Fibroblast of pulmonary artery (primary cell): ENCODE measurements around the gene CLEC4C.

ENCODE experiments used
- DNase-seq: peaks from one replicate; pipeline ENCODE4 v3.0.0-alpha.2; 2010; ENCODE audit warnings: low read depth
- H3K4me3 ChIP-seq: replicated peaks from 2 replicates; pipeline ENCODE4 v1.5.1; 2011; ENCODE audit warnings: low read depth, mild to moderate bottlenecking, control low read depth, low read length, moderate library complexity
- TF ChIP-seq, protein P1 (sequence below): IDR thresholded peaks from 2 replicates; pipeline ENCODE4 v1.5.1; 2011; ENCODE audit warnings: mild to moderate bottlenecking, control low read depth, low read length, inconsistent platforms; ENCODE audit errors: missing control alignments

The CLEC4C gene

DNA sequence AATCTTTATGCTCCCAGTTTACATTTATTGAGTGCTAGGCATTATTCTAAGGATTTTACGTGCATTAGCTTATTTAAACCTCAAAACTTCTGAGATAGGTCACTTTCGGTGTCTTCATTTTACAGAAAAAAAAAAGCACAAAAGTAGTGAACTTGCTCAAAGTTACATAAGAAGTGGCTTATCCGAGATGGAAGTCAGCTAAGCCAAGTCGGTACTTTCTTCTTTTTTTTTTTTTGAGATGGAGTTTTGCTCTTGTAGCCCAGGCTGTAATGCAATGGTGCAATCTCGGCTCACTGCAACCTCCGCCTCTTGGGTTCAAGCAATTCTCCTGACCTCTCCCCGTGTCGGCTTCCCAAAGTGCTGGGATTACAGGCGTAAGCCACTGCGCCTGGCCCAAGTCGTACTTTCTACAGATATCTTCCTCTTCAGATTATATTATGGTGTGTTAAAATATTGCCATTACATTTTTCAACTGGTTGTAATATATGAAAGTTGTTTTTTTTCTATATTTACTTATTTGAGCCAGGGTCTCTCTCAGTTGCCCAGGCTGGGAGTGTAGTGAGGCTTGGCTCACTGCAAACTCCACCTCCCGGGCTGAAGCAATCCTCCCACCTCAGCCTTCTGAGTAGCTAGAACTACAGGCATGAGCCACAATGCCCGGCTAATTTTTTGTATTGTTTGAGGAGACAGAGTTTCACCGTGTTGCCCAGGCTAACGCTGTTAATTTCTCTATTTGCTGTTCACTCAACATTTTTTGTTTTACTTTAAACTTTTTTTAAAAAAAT lies 27.0 kb downstream of the CLEC4C start:
- DNase-seq = no peak
- TF ChIP-seq, protein P1, sequence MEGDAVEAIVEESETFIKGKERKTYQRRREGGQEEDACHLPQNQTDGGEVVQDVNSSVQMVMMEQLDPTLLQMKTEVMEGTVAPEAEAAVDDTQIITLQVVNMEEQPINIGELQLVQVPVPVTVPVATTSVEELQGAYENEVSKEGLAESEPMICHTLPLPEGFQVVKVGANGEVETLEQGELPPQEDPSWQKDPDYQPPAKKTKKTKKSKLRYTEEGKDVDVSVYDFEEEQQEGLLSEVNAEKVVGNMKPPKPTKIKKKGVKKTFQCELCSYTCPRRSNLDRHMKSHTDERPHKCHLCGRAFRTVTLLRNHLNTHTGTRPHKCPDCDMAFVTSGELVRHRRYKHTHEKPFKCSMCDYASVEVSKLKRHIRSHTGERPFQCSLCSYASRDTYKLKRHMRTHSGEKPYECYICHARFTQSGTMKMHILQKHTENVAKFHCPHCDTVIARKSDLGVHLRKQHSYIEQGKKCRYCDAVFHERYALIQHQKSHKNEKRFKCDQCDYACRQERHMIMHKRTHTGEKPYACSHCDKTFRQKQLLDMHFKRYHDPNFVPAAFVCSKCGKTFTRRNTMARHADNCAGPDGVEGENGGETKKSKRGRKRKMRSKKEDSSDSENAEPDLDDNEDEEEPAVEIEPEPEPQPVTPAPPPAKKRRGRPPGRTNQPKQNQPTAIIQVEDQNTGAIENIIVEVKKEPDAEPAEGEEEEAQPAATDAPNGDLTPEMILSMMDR = no peak
- no peak overlapping the region for H3K4me3 ChIP-seq

DNA sequence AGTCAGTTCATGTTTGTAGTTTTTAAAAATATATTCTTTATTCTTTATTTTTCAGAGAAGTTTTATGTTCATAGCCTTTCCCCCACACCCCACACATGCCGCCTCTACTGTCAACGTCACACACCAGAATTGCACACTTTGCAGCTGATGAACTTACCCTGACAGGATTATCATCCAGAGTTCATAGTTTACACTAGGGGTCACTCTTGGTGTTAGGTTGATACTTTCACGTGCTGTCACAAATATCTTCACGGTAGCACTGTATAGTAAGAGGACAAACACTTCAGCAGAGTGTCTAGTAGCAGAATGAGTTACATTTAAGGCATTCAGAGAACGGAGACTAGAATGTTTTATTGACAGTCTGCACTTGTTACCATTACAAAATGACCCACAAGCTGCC lies 30.8 kb downstream of the CLEC4C start:
- DNase-seq = no peak
- TF ChIP-seq, protein P1 = no peak
- H3K4me3 ChIP-seq = no peak overlapping the region

DNA sequence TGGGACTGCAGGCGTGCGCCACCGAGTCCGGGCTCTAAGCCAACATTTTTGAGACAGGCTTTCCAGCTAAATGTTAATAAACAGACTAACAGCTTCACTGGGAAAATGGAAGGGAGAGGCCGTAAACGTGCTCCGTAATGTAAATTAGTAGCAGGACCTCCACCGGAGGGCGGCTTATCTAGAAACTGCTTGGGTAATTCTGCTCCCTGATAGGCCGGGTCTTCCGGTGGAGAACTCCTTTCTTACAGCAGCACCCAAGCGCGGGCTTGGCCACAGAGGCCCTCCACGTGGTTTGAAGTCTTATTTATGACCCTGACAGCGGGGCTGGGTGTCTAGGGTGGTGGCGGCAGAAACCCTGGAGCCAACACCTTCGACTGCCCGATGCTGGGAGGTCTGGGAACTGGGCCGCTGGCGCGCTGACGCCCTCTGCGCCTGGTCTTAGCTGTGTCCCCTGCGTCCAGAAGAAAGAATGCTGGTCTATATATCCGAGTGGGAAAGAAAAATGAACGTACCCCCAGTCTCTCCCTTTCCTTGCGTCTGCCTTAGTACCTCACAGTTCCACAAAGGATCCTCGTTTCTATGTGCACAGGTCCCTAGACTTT lies 34.2 kb downstream of the CLEC4C start:
- DNase-seq = no peak
- TF ChIP-seq, protein P1 = no peak
- no peak overlapping the region for H3K4me3 ChIP-seq

DNA sequence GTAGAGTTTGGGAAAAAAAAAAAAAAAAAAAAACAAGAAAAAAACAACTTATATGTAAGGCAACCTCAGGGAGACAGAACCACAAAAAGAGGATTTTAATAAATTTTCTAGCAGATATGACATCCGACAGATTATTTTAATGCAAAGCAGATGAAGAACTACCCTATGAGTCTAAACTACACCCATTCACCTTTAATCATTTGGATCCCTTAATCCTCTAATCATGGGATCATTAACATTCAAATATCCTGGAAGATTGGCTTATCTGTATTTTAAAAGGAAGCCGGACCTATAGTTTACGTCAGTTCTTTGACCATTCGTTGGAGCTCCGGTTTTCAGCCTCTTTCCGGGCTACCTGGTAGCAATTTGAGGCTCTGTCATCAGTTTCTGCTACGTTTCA lies 36.0 kb downstream of the CLEC4C start, which contains the start of gene DPPA3:
Gene DPPA3 (plus strand): TSS at position 301 of the 400 bp plus-strand sequence. CDS start 138 bp downstream, outside the sequence.
- DNase-seq = no peak
- no peak within 1 kb of the TSS for H3K4me3 ChIP-seq
- TF ChIP-seq, protein P1 = no peak

DNA sequence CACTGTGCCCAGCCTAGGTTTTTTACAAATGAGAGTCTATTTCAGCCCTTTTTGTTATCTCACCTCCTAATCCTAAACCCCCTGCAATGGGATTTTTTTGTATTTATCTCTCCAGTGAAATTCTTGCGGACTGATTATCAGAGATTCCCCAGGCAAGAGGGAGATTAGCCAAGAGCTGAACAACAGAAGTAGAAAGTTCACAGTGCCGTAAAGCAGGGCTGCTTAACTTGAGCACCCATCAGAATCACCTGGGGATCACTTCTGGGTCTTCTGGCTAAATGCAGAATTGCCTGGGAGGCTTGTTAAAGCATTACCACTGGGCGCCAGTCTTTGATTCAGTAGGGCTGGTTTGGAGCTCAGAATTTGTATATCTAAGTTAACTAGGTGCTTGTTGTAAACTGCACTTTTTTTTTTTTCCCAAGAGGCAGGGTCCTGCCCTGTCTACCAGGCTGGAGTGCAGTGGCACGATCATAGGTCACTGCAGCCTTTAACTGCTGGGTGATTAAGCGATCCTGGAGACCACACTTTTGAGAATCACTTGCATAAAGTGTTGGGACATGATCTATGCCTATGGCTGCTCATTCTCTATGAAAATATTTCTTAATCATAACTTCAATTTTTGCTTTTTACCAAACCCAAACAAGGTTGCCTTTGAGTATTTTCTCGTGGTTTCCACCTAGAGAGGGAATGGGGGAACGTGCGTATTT lies 37.1 kb downstream of the CLEC4C start:
- TF ChIP-seq, protein P1 = no peak
- no peak overlapping the region for H3K4me3 ChIP-seq
- no peak for DNase-seq

DNA sequence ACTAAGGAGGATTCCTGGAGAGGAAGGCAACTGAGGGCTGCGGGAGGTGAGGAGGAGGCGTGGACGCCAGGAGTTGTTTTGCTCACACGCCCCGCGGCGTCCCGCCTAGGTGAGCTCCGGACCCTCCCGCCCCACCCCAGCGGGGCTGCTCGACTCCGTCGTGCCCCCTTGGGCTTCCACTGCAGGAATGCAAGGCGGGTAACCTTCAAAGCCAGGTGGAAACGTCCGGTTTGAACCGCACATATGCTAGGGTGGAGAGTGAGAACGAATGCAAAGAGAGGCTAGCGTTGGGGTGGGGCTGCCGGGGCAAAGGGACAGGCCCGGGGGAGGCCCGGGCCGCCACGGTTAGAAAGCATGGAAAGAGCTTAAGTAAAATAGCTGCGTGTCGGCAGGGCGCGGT lies 41.3 kb downstream of the CLEC4C start:
- TF ChIP-seq, protein P1 = no peak
- DNase-seq = no peak
- H3K4me3 ChIP-seq = no peak overlapping the region
